Mucosa of descending colon (tissue), 3 donors: Measurements from ENCODE around the gene IER3. TPM values are rescaled to one million over a fixed set of nuclear protein-coding genes. Genes with fewer than 3 reads are reported as not detected.
A peak's percentile ranks its signal among the peaks of the same experiment; 100 is the strongest.

Experiments used
- ATAC-seq: fragments of 200-7000 bp; cut with Tn5 transposase; one replicate; pipeline ENCODE4 v1.9.1; 2020; ENCODE audit warnings: mild to moderate bottlenecking, moderate library complexity
- DNase-seq, 3 donors: peaks; one replicate each; pipeline ENCODE4 v3.0.0-alpha.2; 2020
- H3K36me3 ChIP-seq: fragments of 200-600 bp; one replicate; pipeline ENCODE4 v1.8.0; 2021; ENCODE audit warnings: low read depth, mild to moderate bottlenecking
- H3K4me1 ChIP-seq: fragments of 200-600 bp; one replicate; pipeline ENCODE4 v1.8.0; 2021; ENCODE audit warnings: low read depth, mild to moderate bottlenecking
- H3K4me3 ChIP-seq: fragments of 200-600 bp; one replicate; pipeline ENCODE4 v1.8.0; 2021; ENCODE audit warnings: mild to moderate bottlenecking
- H3K9me3 ChIP-seq: fragments of 200-600 bp; one replicate; pipeline ENCODE4 v1.8.0; 2021; ENCODE audit warnings: mild to moderate bottlenecking
- CTCF ChIP-seq: fragments of 200-600 bp; IDR thresholded peaks from one replicate; pipeline ENCODE4 v1.8.0; 2022; ENCODE audit warnings: antibody characterized with exemption, mild to moderate bottlenecking
- intact Hi-C, 2 donors: fragments of 100-400 bp; cut with DNase I in 1 of 2; cut with micrococcal nuclease in 1 of 2; formaldehyde crosslinking; loops; one replicate each; pipeline versions ENCODE4 v1.11.0 to v1.11.1; 2022; cut with DNase I, micrococcal nuclease
- long read RNA-seq, 2 donors: library from polyadenylated mRNA; unstranded; transcript quantifications; one replicate each; pipeline ENCODE4 v2.0.0, GENCODE V29; 2019 to 2021
- total RNA-seq, 3 donors: library from RNA; stranded (reverse); fragmentation: NEBNext Ultra II Directional in 2 of 3; extraction: Animal tissue kit (Norgen Biotek cat#: 25700) in 2 of 3; gene quantifications; one replicate each; pipeline versions ENCODE4 v1.2.1 to v1.2.4, GENCODE V29; 2021 to 2023
- donor health status: DM: no; HTN: no; CAD: no; lungs with moderate emphysema.
- donor health status: DM: no; HTN: no; CAD: no.
- donor health status: DM: no; HTN: yes; CAD: no.

Gene IER3
- 100 to 1,000 TPM in 1 of 3 donors, 10 to 100 TPM in 2; 64.0 to 183 (median 67.6) TPM for total RNA-seq
- long read RNA-seq, donor 1, transcript IER3-201 (2 exons, 1,244 nt), result major isoform, 18 of 25 reads
- long read RNA-seq, donor 1, transcript IER3-202 (1 exons, 1,350 nt), result minor isoform, 7 of 25 reads
- long read RNA-seq, donor 1, partial matches to known transcripts, result 0 of 25 reads
- long read RNA-seq, donor 1, other reads (novel, unspliced or antisense), result 0 of 25 reads
- long read RNA-seq, donor 2, transcript IER3-201 (2 exons, 1,244 nt), result major isoform, 85 of 90 reads
- long read RNA-seq, donor 2, partial matches to known transcripts, result 0 of 90 reads
- long read RNA-seq, donor 2, other reads (novel, unspliced or antisense), result 1 of 90 reads

GRCh38 chr6:30744054-30744805, at the start of gene IER3:
Gene IER3 (minus strand): TSS chr6:30744547. CDS start chr6:30744518, 29 bp downstream.
- ATAC-seq, result peak; percentile 55
- intact Hi-C loops, result loop anchor here (10.0 kb wide), 2 partner anchors 81 to 141 kb away; partner anchors contain the start of gene DDR1 (in 2 of the 2)
- Histone ChIP-seq H3K36me3 (peaks cover 5% of the 10 kb centered on the region), H3K9me3 (no peaks in the 10 kb centered on the region), H3K4me1 (peaks cover 44% of the 10 kb centered on the region), H3K4me3 (peak within 1 kb of the TSS; percentile 71)
- TF ChIP-seq CTCF, result peak; percentile 42
- peak; percentile 91 to 93 (median 92) for DNase-seq

- intact Hi-C loops, result no loop called here
- Histone ChIP-seq H3K4me3 (no peak overlapping the region), H3K36me3 (no peaks in the 10 kb centered on the region), H3K9me3 (no peaks in the 10 kb centered on the region), H3K4me1 (no peaks in the 10 kb centered on the region)
- ATAC-seq (peak; percentile 74), DNase-seq (no peak)
- TF ChIP-seq CTCF, result no peak
Observed at GRCh38 chr6:30793521-30794194, 49.3 kb upstream of the IER3 start.

- DNase-seq (no peak), ATAC-seq (no peak)
- TF ChIP-seq CTCF, result no peak
- H3K36me3 ChIP-seq, result no peaks in the 10 kb centered on the region
- intact Hi-C loops, result no loop called here
- H3K4me3 ChIP-seq, result no peak overlapping the region
- H3K4me1 ChIP-seq, result no peaks in the 10 kb centered on the region
- no peaks in the 10 kb centered on the region for H3K9me3 ChIP-seq
Observed at GRCh38 chr6:30792786-30793185, 48.4 kb upstream of the IER3 start.

GRCh38 chr6:30790724-30791383, 46.5 kb upstream of the IER3 start:
- intact Hi-C loops, result no loop called here
- no peaks in the 10 kb centered on the region for H3K9me3 ChIP-seq
- TF ChIP-seq CTCF, result no peak
- no peak overlapping the region for H3K4me3 ChIP-seq
- H3K4me1 ChIP-seq, result no peaks in the 10 kb centered on the region
- ATAC-seq (no peak), DNase-seq (no peak)
- H3K36me3 ChIP-seq, result no peaks in the 10 kb centered on the region

GRCh38 chr6:30789606-30790005, 45.3 kb upstream of the IER3 start:
- ATAC-seq, result no peak
- DNase-seq, result no peak
- intact Hi-C loops, result no loop called here
- H3K9me3 ChIP-seq, result no peaks in the 10 kb centered on the region
- no peaks in the 10 kb centered on the region for H3K36me3 ChIP-seq
- no peak overlapping the region for H3K4me3 ChIP-seq
- TF ChIP-seq CTCF, result no peak
- no peaks in the 10 kb centered on the region for H3K4me1 ChIP-seq
